ENCODE results near the gene LRIG2. TPM values are rescaled to one million over a fixed set of nuclear protein-coding genes. Genes with fewer than 3 reads are reported as not detected.
"Not testable (repeated sequence)": the region's sequence is repeated elsewhere in the genome, so short reads cannot be mapped to it uniquely, and the experiment has no call there.

The LRIG2 gene
- total RNA-seq, 1 donor from 2014 or later = 24.9 TPM

DNA sequence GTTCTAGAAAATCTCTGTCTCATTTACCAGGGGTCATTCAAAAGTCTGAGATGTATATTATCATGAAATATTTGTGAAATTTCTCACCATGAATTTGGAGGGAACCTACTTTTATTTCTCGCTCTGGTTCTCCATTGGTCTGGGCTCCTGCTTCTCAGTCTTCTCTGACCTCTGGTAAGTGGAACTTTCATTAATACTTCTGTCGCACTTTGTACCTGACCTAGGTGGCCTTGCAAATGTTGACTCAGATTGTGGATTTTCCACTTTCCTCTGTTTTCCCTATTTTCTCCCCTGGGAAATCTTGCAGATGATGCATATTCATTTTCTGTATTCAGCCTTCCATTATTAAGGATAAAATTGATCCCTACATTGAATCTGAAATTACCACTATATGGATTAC is 53.2 kb downstream of the LRIG2 start:
- DNase-seq = no peak

DNA sequence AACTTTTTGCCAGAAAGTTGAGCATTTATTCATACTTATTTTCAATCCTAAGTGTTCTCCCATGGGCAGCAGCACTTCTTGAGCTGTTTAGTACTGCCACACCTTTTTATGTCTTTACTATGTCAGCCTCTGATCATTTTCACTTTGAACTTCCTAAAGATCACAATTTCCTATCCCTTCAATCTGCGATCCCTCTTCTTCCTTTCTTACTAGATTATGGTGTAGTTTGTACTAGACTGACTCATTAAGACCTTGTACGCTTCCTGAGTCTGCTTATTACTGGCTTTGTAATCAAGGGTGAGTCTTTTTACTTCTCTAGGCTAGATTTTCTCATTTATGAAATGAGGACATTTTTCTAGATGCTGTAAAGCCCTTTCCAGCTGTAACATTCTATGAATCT is 55.1 kb downstream of the LRIG2 start:
- no peak for DNase-seq

DNA sequence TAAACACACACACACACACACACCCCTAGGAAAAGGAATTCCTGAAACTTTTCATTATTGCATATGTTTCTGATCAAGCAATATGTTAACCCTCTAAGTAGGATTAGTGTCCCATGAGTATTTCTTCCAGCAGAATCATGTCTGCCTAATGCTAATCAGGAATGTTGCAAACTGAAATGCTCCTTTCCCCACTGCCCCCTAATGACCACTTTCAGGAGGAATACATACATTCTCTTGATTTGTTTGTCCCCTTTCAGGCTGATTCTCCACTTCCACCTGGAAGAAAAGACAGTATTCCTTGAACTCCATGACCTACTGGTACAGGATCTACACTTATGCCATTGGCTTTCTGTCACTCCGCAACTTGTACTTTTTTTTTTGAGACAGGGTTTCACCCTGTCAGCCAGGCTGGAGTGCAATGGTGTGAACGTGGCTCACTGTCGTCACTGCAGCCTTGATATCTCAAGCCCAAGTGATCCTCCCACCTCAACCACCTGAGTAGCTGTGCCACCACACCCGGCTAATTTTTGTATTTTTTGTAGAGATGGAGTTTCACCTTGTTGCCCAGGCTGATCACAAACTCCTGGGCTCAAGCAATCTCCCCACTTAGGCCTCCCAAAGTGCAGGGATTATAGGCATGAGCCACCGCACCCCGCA is 56.7 kb downstream of the LRIG2 start:
- no peak for DNase-seq

DNA sequence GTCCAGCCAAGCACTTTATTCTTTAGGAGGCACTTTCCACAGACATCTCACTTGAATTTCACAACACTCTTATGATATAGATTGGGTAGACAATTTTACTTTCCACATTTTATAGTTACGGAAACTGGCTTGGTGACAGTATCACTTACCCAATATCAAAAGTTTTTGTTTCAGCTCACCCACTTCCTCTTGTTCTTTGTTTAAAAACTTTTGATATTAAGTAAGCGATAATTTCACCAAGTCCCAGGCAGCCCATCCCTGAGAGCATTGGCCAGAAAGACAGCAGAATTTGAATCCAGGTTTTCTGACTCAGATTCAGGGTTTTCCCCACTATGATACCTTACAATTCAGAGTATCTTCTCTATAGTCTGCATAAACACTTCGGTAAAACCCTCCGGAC is 60.0 kb downstream of the LRIG2 start:
- no peak for DNase-seq

DNA sequence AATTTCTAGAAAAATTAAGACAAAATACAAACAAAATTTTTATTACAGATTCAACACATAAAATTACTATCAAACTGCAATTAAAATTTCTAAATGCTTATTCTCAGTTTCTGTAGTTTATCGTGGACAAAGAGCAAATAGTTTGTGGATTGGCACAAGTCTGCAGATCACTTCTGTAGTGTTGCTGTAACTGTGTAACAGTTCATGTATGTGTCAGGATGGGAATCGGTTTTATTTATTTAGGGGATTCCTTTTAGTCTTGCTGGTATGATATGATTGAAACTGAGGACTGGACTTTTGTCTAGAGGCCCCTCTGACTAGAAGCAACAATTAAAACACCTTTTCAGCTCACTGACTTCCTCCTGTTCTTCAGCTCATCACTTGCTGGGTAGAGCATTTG is 60.8 kb downstream of the LRIG2 start:
- no peak for DNase-seq

DNA sequence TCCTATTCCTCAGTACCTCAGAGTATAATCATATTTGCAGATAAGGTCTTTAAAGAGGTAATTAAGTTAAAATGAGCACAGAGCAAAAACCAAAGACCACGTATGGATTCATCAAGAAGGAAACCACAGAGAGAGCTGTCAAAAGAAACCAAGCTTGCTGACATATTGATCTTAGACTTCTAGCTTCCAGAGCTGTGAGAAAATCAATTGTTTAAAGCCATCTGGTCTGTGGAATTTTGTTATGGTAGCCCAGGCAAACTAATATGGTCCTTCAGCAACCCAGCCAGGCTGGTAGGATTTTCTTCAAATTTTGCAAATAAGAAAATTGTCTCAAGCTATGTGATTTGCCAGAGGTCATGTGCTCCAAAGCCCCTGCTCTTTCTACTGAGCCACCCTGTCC is 62.5 kb downstream of the LRIG2 start:
- DNase-seq = no peak

DNA sequence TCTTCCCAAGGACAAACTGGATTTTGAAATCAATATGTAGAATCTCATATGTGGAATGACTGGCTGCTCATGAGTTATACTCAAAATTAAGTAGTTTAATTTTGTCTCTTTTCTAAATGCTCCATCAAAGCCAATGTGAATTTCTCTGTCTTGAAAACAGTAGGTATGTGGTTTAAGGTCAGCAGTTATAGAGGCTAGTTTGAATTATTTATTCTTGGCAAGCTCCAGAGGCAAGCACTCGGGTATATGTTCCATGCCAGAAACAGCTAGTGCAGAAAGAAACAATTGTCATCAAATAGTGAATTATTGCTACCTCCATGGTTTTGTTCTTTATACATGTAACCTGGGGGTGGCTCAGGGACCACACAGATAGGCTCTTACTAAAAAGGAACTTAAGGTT is 63.5 kb downstream of the LRIG2 start:
- DNase-seq = no peak

DNA sequence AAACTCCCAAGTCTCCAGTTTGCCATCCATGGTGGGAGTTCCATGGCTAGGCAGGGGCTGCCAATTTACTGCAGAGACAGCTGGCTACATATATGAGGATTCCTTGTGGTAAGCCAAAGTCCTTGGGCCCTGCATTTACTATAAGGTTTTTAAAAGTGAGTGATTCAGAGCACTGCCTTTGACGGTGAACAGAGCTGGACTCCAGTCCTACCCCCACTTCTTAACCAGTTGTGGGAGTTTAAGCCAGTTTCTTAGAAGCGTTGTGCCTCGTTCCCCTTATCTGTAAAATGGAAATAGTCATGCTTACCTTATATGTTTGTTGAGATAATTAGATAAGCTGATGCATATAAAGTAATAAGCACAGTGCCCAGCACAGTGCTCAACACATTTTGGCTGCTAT is 64.6 kb downstream of the LRIG2 start:
- no peak for DNase-seq

DNA sequence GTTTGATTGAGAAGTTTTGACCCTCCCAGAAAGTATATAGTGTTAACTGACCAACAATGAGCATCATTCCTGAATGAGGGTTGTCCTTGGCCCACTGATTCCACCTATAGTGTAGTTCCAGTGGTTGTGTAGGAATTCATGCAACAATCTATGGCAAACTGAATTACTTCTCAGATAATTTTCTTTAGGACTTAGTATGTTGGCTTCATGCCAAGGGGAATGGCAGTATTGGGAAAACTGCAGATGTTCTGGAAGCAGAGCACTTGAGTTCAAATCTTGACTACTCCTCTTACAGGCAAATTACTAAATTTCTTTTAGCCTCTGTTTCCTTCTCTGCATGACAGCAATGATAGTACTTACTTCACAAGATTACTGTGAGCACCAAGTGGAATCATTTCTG is 65.8 kb downstream of the LRIG2 start:
- DNase-seq = no peak

DNA sequence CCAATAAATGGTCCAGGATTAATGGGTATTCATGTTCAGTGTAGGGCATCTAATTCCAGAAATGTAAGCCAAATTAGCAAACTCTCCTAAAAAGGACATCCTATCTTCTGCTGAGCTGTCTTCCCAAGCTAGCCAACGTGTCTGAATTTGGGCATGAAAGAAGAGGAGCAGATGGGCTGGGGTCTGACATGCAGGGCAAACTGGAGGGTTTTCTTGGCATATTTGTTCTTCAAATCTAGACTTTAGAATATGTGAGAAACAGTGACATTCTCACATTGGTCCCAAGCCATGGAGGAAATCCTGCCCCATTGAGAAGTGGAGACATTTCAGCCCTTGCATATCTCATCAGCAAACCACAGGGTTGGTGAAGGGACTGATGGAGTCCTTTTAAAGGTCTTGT is 67.2 kb downstream of the LRIG2 start:
- DNase-seq = no peak

DNA sequence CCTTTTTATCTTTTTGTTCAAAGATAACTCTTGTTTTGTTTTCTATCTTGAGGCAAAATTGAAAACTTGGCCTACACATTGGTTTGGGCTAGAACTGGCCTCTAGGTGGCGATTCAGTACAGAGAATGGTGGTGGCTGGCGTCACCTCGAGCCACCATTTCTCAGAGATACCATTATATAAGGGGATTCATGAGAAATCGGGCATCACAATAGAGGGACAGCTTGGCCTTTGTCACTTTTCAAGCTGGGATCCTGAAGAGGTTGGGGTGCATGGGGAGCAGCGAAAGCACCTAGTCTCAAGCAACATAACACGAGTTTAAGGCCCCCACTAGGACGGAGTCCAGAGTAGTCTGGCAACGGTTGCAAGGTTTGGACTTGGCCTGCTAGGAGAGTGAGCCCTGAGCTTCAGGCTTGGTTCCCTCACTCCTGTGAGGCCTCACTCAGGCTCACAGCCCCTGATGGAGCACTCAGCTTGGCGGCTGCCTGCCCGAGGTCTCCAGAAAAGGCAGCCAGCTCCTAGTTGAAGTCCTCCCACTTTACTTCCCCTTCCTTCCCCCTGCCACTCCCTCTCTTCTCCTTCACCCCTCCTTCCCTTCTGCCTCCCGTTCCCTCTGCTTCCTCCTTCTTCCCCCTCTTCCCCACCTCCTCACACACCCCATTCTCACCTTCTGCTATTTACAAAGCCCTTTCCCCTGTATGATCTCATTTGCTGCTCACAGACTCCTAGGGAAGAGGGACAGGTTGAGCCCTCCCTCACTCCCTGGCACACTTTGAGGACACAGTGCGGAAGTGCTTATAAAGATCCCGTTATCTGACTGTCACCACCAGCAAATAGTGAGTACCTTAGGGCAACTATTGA is 67.8 kb downstream of the LRIG2 start:
- peak; percentile 83 for DNase-seq

DNA sequence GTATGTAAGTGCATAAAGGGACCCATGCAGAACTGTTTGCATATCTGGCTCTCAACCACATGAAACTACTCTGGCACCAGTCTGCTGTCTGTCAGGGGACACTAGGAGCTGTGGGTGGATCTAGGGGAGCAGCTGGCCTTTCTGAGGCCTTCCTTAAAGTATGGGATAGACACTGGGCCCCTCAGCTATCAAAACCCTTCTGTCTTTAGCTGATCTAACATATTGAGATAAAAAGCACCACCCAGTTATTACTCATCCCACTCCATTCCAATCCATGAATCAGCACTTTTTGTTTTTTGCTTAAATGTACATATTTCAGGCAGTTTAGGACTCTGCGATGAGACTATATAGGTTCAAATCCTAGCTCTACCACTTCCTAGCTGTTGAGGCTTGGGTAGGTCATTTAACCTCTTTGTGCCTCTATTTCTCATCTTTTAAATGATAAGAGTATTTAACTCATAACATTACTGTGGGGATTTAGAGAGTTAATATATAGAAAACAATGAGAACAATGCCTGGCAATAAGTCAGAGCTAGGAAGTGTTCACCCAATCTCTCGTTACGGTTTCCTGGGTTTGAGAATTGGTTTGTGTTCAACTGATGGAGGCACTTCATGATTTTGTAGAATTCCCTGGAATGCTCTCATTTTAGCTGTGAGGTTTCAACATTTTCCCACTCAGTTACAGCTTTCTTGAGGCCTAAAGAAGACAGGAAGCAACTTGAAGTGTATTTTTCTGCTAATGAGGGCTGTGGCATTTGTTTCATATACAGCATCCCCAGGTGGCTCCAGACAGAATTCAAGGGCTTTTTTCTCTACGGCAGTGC is 68.9 kb downstream of the LRIG2 start:
- no peak for DNase-seq

DNA sequence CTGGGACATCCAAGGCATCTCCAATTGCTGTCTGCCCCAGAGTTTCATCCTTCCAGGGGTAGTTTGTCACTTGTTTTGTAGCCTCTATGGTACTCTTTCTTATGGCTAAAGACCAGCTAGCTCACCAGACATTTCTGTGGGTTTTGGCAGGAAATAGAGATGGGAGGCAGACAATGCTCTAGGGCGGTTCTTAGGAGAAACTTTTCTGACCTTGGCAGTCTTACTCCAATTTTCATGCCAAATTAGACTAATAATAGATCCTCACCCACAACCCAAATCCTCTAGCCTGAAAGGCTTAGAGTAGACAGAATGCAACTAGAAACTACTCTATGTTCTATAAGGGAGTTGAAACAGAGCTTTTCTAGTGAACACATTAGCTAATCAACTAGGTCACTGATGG is 69.8 kb downstream of the LRIG2 start:
- no peak for DNase-seq

DNA sequence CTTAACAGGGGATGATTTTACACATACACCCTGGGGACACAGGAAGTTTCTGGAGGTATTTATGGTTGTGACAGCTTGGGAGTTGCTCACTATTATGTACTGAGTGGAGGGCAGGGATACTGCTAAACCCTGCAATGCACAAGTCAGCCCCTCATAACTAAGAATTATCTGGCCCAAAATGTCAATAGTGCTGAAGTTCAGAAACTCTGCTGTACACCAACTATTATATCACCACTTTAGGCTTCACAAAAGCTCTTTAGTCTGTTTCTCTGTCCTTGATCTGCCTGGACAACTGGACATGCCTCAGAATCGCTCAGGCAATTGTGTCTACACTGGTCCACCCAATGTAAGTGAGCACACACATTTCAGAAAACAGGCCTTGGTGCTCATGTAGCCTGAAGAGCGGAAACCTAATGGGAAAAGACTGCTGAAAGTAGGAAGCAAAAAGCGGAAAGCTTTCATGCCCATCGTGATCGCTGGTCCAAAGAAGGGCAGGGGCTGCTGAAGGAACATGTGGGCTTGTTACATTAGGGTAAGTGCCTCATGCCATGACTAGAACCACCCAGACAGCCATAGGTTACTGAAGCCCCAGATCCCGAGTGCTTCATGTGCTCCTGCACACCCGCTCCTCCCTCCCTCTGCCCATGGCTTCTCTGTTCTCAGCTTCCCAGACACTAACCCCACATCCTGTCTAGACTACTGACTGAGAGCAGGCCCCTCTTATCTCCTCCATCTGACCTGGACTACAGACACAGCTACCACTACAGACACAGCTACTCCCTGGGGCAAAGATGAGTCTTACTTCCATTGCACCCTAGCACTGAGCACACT is 73.5 kb downstream of the LRIG2 start:
- no peak for DNase-seq

DNA sequence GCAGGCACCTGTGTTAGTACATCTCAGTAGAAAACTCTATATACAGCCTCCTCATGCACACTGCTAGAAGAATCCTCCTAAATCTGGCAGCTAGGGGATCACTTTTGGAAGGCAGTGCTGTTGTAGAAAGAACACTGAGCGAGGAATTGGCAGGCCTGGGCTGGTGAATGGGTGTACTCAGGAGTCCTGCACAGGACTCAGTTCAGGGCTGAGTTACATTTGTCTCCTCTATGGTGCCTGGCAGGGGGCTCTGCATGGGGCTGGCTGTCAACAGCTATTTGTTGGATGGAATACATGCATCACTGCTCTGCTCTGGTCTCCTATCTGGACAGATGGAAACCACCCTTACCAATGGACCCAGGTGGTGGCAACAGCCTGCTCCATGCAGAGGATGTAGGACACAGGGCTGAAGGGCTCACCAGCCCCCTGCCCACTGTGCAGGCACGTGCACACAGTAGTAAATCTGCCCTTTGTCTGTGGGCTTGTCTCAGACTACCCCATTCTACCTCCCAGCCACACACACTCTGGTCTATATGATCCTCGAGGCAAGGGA is 74.2 kb downstream of the LRIG2 start:
- no peak for DNase-seq

DNA sequence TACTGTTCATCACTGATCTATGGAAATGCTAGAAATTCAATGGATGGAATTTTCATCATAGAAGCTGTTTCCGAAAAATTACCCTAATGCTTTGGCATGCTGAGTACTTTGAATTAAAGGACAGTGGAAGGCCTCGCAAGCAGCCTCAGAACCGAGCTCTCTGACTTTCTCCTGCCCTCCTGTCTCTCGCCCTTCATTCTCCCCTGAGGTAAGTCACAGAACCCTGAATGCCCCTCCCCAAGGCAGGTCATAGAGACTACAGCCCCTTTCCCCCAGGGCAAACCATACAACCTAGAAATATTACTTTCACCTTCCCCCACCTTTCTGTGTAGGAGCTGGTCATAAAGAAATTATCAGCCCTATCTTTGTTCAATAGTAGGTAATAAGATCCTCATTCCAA is 74.8 kb downstream of the LRIG2 start:
- no peak for DNase-seq

DNA sequence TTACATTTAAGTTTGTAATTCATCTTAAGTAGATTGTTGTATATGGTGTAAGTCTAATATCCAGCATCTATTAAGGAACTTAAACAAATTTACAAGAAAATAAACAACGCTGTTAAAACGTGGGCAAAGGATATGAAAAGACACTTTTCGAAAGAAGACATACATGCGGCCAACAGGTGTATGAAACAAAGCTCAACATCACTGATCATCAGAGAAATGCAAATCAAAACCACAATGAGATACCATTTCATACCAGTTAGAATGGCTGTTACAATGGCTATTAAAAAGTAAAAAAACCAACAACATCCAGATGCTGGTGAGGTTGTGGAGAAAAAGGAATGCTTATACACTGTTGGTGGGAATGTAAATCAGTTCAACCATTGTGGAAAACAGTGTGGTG is 77.5 kb downstream of the LRIG2 start:
- DNase-seq = not testable (repeated sequence)

DNA sequence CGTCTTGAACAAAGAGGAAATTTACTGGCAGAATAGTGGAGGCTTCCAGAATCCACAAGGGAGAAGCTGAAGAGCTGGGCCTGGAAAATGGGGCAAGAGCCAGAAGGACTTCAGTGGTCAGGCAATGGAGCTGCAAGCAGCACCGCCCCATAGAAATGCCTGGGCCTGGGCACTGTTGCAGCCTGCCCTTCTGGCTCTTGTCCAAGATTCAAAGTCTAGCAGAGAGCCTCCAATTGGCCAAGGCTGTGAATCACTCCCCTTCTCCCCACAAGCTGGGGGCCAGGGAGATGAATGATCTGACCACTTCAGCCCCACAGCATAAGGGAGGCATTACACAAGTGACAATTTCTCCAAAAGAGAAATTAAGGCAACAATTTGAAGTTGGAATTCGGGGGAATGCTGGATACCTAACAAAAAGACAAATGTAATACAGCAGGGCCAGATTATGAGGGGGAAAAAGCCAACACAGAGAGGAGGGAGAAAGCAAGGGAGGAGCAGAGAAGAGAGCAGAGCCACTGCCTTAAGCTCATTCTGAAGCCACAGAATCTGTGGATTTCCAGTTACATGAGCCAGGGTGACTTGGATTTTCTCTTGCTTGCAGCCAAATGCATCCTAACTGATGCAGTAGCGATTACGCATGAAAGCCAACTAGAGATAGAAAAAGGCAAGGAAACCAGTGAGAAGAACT is 80.3 kb downstream of the LRIG2 start:
- DNase-seq = no peak

DNA sequence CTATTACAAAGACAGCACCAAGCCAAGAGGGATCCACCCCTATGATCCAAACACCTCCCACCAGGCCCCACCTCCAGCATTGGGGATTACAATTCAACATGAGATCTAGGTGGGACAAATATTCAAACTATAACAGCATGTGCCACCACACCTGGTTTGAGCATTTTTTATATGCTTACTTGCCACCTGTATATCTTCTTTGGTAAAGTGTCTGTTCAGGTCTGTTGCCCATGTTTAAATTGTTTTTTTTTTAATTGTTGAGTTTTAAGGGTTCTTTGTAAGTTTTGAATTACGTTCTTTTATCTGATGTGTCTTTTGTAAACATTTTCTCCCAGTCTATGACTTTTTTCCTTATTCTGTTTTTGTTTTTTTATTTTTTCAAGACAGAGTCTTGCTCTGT is 83.4 kb downstream of the LRIG2 start:
- no peak for DNase-seq

DNA sequence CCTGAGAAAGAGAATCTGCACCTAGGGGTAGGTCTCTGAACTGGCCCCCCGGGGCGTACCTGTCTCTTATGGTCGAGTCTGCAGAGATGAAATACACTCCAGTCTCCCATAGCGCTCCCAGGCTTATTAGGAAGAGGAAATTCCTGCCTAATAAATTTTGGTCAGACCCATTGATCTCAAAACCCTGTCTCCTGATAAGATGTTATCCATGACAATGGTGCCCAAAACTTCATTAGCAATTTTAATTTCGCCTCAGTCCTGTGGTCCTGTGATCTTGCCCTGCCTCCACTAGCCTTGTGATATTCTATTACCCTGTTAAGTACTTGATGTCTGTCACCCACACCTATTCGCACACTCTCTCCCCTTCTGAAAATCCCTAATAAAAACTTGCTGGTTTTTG is 85.7 kb downstream of the LRIG2 start:
- not testable (repeated sequence) for DNase-seq

DNA sequence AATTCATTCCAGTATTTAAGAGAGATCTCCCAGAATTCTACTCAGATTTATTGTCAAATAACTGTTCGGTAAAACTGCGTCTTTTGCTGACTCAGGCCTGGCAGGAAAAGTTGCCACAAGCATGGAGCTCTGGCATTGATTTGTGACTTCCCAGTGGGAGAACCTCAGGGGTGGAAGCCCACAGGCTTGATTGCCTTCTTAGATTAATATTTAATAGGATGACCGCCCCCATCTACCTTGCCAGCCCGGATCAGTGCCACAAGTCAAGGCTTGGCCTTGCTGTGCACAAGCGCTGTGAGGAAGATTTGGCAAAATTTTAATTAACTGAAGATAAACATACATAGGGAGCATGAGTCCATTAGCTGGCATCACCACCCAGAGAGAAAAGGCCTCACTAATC is 93.5 kb downstream of the LRIG2 start:
- no peak for DNase-seq

Measured in tongue (tissue), 2 donors.